Vagina (tissue), 2 donors: Measurements from ENCODE around the gene ERBIN. TPM values are rescaled to one million over a fixed set of nuclear protein-coding genes. Genes with fewer than 3 reads are reported as not detected.

ENCODE experiments used
- DNase-seq, 2 donors: peaks; one replicate each; pipeline ENCODE4 v3.0.0-alpha.2; 2017; ENCODE audit errors: extremely low spot score in 2 of 2
- H3K27ac ChIP-seq: fragments of 200-600 bp; sonication (generic); one replicate; pipeline ENCODE4 v1.5.1; 2019
- H3K27me3 ChIP-seq: fragments of 200-600 bp; sonication (generic); one replicate; pipeline ENCODE4 v1.5.1; 2019
- H3K36me3 ChIP-seq, 2 donors: fragments of 200-600 bp; sonication (generic); one replicate each; pipeline ENCODE4 v1.5.1; 2017 to 2019
- H3K4me1 ChIP-seq: fragments of 200-600 bp; sonication (generic); one replicate; pipeline ENCODE4 v1.5.1; 2019
- H3K4me3 ChIP-seq, 2 donors: fragments of 200-600 bp; sonication (generic); 1 replicate in 1 of 2; 2 replicates in 1 of 2; pipeline ENCODE4 v1.5.1; 2016 to 2019
- H3K9me3 ChIP-seq: fragments of 200-600 bp; sonication (generic); one replicate; pipeline ENCODE4 v1.5.1; 2019
- POLR2A ChIP-seq, 2 donors: fragments of 450-650 bp; IDR thresholded peaks; one replicate each; pipeline ENCODE4 v1.6.1; 2017; ENCODE audit warnings: antibody characterized with exemption in 2 of 2, mild to moderate bottlenecking in 2 of 2, moderate library complexity in 2 of 2
- POLR2AphosphoS5 ChIP-seq, 2 donors: sonication (generic); formaldehyde crosslinking; IDR thresholded peaks; one replicate each; pipeline ENCODE4 v1.9.0; 2017; ENCODE audit warnings: antibody characterized with exemption in 2 of 2, mild to moderate bottlenecking in 2 of 2, low read depth in 1 of 2; ENCODE audit not compliant: insufficient read depth in 1 of 2
- intact Hi-C: fragments of 100-400 bp; cut with DNase I; formaldehyde crosslinking; loops from one replicate; pipeline ENCODE4 v1.15.1; 2023
- total RNA-seq: library from RNA; depleted of rRNA; stranded (reverse); fragments of >200 nt; gene quantifications from one replicate; pipeline ENCODE4 v1.2.3, GENCODE V29; 2016
- TF ChIP-seq, protein P1 (sequence below), 3 experiments: fragments of 450-650 bp in 2 of 3; fragments of 200-600 bp in 1 of 3; sonication (generic) in 1 of 3; IDR thresholded peaks; one replicate each; pipeline ENCODE4 v1.5.1; 2017 to 2019; ENCODE audit warnings: antibody characterized with exemption in 3 of 3, mild to moderate bottlenecking in 2 of 3, moderate library complexity in 2 of 3

The ERBIN gene
- total RNA-seq, 1 donor from 2014 or later: 52.3 TPM

DNA sequence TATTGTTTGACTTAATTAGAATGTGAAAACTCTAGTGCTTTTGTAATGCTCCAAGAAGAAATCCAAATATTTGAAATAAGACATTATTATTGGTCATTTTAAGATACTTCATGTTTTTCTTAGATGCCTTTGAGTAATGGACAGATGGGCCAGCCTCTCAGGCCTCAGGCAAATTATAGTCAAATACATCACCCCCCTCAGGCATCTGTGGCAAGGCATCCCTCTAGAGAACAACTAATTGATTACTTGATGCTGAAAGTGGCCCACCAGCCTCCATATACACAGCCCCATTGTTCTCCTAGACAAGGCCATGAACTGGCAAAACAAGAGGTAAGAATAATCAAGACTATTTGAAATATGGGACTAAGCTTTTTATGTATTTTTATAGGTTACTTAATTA is 148.5 kb downstream of the ERBIN start:
- Histone ChIP-seq H3K9me3 (no peaks in the 10 kb centered on the region), H3K27me3 (no peaks in the 10 kb centered on the region), H3K36me3 (peaks cover 0 to 14% of the 10 kb centered on the region in 2 donors), H3K4me1 (no peaks in the 10 kb centered on the region), H3K27ac (no peak overlapping the region), H3K4me3 (no peak overlapping the region)
- TF ChIP-seq POLR2AphosphoS5 (IDR thresholded peaks at IDR 0.05; ENCODE audit: insufficient read depth in 1 of 2, low read depth in 1 of 2) (no peak), POLR2A (IDR thresholded peaks at IDR 0.05) (no peak)
- TF ChIP-seq, protein P1, sequence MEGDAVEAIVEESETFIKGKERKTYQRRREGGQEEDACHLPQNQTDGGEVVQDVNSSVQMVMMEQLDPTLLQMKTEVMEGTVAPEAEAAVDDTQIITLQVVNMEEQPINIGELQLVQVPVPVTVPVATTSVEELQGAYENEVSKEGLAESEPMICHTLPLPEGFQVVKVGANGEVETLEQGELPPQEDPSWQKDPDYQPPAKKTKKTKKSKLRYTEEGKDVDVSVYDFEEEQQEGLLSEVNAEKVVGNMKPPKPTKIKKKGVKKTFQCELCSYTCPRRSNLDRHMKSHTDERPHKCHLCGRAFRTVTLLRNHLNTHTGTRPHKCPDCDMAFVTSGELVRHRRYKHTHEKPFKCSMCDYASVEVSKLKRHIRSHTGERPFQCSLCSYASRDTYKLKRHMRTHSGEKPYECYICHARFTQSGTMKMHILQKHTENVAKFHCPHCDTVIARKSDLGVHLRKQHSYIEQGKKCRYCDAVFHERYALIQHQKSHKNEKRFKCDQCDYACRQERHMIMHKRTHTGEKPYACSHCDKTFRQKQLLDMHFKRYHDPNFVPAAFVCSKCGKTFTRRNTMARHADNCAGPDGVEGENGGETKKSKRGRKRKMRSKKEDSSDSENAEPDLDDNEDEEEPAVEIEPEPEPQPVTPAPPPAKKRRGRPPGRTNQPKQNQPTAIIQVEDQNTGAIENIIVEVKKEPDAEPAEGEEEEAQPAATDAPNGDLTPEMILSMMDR (IDR thresholded peaks at IDR 0.05): no peak
- intact Hi-C loops: no loop called here
- no peak for DNase-seq

- H3K27ac ChIP-seq: no peak overlapping the region
- H3K36me3 ChIP-seq: peaks cover 0 to 14% of the 10 kb centered on the region in 2 donors
- no peak for DNase-seq
- TF ChIP-seq POLR2AphosphoS5 (IDR thresholded peaks at IDR 0.05; ENCODE audit: insufficient read depth in 1 of 2, low read depth in 1 of 2): no peak
- TF ChIP-seq, protein P1 (IDR thresholded peaks at IDR 0.05): no peak
- no peak for TF ChIP-seq POLR2A (IDR thresholded peaks at IDR 0.05)
- no peaks in the 10 kb centered on the region for H3K4me1 ChIP-seq
- intact Hi-C loops: no loop called here
- H3K4me3 ChIP-seq: no peak overlapping the region
- H3K27me3 ChIP-seq: no peaks in the 10 kb centered on the region
- no peaks in the 10 kb centered on the region for H3K9me3 ChIP-seq
Observed at GRCh38 chr5:66080664-66081063, 154.3 kb downstream of the ERBIN start.

DNA sequence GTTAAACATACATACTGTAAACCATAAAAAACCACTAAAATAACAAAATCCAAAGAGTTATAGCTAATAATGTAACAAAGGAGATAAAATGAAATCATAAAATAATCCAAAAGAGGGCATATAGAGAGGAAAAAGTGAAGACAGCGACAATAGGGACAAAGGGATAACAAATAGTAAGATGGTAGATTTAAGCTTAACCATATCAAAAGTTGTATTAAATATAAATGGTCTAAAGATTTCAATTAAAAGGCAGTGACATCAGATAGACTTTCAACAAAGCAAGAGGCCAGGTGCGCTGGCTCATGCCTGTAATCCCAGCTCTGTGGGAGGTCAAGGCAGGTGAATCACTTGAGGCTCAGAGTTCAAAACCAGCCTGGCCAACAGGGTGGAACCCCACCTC is 163.0 kb downstream of the ERBIN start:
- peaks cover 0 to 6% of the 10 kb centered on the region in 2 donors for H3K36me3 ChIP-seq
- TF ChIP-seq POLR2AphosphoS5 (IDR thresholded peaks at IDR 0.05; ENCODE audit: insufficient read depth in 1 of 2, low read depth in 1 of 2): no peak
- TF ChIP-seq, protein P1 (IDR thresholded peaks at IDR 0.05): no peak
- no peak for TF ChIP-seq POLR2A (IDR thresholded peaks at IDR 0.05)
- H3K27me3 ChIP-seq: no peaks in the 10 kb centered on the region
- no peak overlapping the region for H3K4me3 ChIP-seq
- DNase-seq: no peak
- no peak overlapping the region for H3K27ac ChIP-seq
- no peaks in the 10 kb centered on the region for H3K9me3 ChIP-seq
- intact Hi-C loops: no loop called here
- H3K4me1 ChIP-seq: no peaks in the 10 kb centered on the region

GRCh38 chr5:66100851-66101250 is 174.5 kb downstream of the ERBIN start:
- H3K4me1 ChIP-seq: no peaks in the 10 kb centered on the region
- intact Hi-C loops: no loop called here
- no peak overlapping the region for H3K4me3 ChIP-seq
- TF ChIP-seq POLR2A (IDR thresholded peaks at IDR 0.05) (no peak), POLR2AphosphoS5 (IDR thresholded peaks at IDR 0.05; ENCODE audit: insufficient read depth in 1 of 2, low read depth in 1 of 2) (no peak)
- TF ChIP-seq, protein P1 (IDR thresholded peaks at IDR 0.05): no peak
- H3K27ac ChIP-seq: no peak overlapping the region
- H3K9me3 ChIP-seq: peaks cover 13% of the 10 kb centered on the region
- H3K27me3 ChIP-seq: no peaks in the 10 kb centered on the region
- no peak for DNase-seq
- H3K36me3 ChIP-seq: no peaks in the 10 kb centered on the region

DNA sequence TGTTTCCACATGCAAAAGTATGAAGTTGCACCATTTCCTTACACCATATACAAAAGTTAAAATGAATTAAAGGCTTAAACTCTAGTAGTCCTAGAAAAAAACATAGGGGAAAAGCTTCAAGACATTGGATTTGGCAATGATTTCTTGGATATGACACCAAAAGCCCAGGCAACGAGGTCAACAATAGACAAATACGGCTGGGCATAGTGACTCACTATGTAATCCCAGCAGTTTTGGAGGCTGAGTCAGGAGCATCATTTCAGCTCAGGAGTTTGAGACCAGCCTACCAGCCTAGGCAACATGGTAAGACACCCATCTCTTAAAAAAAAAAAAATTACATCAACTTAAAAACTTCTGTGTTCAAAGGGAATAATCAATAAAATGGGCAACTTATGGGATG is 186.8 kb downstream of the ERBIN start:
- no peak for DNase-seq
- no peak overlapping the region for H3K27ac ChIP-seq
- H3K27me3 ChIP-seq: no peaks in the 10 kb centered on the region
- TF ChIP-seq, protein P1 (IDR thresholded peaks at IDR 0.05): no peak
- TF ChIP-seq POLR2A (IDR thresholded peaks at IDR 0.05): no peak
- no peak for TF ChIP-seq POLR2AphosphoS5 (IDR thresholded peaks at IDR 0.05; ENCODE audit: insufficient read depth in 1 of 2, low read depth in 1 of 2)
- H3K4me3 ChIP-seq: no peak overlapping the region
- intact Hi-C loops: no loop called here
- H3K9me3 ChIP-seq: no peaks in the 10 kb centered on the region
- H3K4me1 ChIP-seq: no peaks in the 10 kb centered on the region
- no peaks in the 10 kb centered on the region for H3K36me3 ChIP-seq
